ENCODE data around the gene KPNB1. TPM values are rescaled to one million over a fixed set of nuclear protein-coding genes. Genes with fewer than 3 reads are reported as not detected.

The KPNB1 gene
- total and polyA plus RNA-seq, 2 of the 4 experiments (the other 2 are of a cell fraction): 206 to 1,082 TPM

- Histone ChIP-seq H3K23ac (ENCODE audit: low read depth, low read length) (no peak overlapping the region), H2BK15ac (ENCODE audit: low read depth, low read length) (no peak overlapping the region), H4K5ac (ENCODE audit: low read depth, low read length) (no peak overlapping the region), H2BK120ac (ENCODE audit: low read depth, low read length) (no peak overlapping the region), H2AK9ac (replicated peaks; ENCODE audit: low read depth, low read length, poor library complexity) (no peak overlapping the region), H3K27me3 (ENCODE audit: control insufficient read depth, insufficient read depth, low read length) (no peaks in the 10 kb centered on the region), H3K4me2 (ENCODE audit: low read depth, low read length) (no peak overlapping the region), H4K8ac (ENCODE audit: low read depth in 2 of 2, low read length in 2 of 2) (no peak overlapping the region), H2BK20ac (ENCODE audit: low read depth, low read length) (no peak overlapping the region), H3K18ac (ENCODE audit: low read depth, low read length) (no peak overlapping the region), H3K79me1 (ENCODE audit: low read depth in 1 of 2, low read length in 2 of 2) (peaks cover 24 to 69% of the 10 kb centered on the region in 2 experiments), H4K20me1 (ENCODE audit: insufficient read depth, low read length) (peaks cover 59% of the 10 kb centered on the region), H4K91ac (ENCODE audit: insufficient read depth, low read depth, low read length) (no peak overlapping the region), H3K4me1 (ENCODE audit: control insufficient read depth, insufficient read depth, low read length) (peaks cover 5% of the 10 kb centered on the region; the same call in 1 of the 2 replicates), H3K27ac (ENCODE audit: insufficient read depth, low read length) (no peak overlapping the region), H3K9ac (ENCODE audit: low read depth, low read length) (no peak overlapping the region), H2BK5ac (ENCODE audit: low read depth, low read length, poor library complexity, severe bottlenecking) (no peak overlapping the region), H3K36me3 (ENCODE audit: control insufficient read depth, insufficient read depth, low read length) (peaks cover 40% of the 10 kb centered on the region), H3K9me3 (ENCODE audit: control insufficient read depth, insufficient read depth, low read length) (no peaks in the 10 kb centered on the region), H2AFZ (replicated peaks; ENCODE audit: low read length, poor library complexity) (no peak overlapping the region), H3K14ac (replicated peaks; ENCODE audit: low read depth, low read length) (no peak overlapping the region), H3K4me3 (ENCODE audit: insufficient read depth, low read depth, low read length) (no peak overlapping the region), H3K9me1 (ENCODE audit: insufficient read depth, low read length) (peaks cover 11% of the 10 kb centered on the region), H3K4ac (ENCODE audit: low read depth, low read length) (no peak overlapping the region), H3K56ac (ENCODE audit: extremely low read depth, insufficient read depth, low read length) (no peak overlapping the region), H2AK5ac (ENCODE audit: low read depth, low read length) (no peak overlapping the region)
- TF ChIP-seq RCOR1 (IDR thresholded peaks at IDR 0.05; ENCODE audit: insufficient replicate concordance, low read length): no peak
- no peak for TF ChIP-seq RAD21 (IDR thresholded peaks at IDR 0.05; ENCODE audit: low read length)
- no peak for TF ChIP-seq NFE2L2 (IDR thresholded peaks at IDR 0.05; ENCODE audit: low read depth, low read length)
- no peak for TF ChIP-seq MAZ (IDR thresholded peaks at IDR 0.05; ENCODE audit: borderline replicate concordance, low read depth, low read length)
- TF ChIP-seq RFX5 (IDR thresholded peaks at IDR 0.05; ENCODE audit: low read depth, low read length): no peak
- TF ChIP-seq CEBPB (IDR thresholded peaks at IDR 0.05; ENCODE audit: low read depth, low read length): no peak
- no peak for TF ChIP-seq POLR2A (IDR thresholded peaks at IDR 0.05; ENCODE audit: low read depth, low read length)
- no peak for TF ChIP-seq CHD1 (IDR thresholded peaks at IDR 0.05; ENCODE audit: low read depth, low read length)
- no peak for TF ChIP-seq CTCF (conservative IDR thresholded peaks at IDR 0.05; ENCODE audit: low read depth, low read length)
- TF ChIP-seq MAFK (IDR thresholded peaks at IDR 0.05; ENCODE audit: low read depth, low read length): no peak
- no peak for TF ChIP-seq FOS (IDR thresholded peaks at IDR 0.05; ENCODE audit: low read depth, low read length)
- no peak for TF ChIP-seq MXI1 (IDR thresholded peaks at IDR 0.05; ENCODE audit: borderline replicate concordance, low read depth, low read length)
- TF ChIP-seq ELK1 (IDR thresholded peaks at IDR 0.05; ENCODE audit: borderline replicate concordance, low read depth, low read length): no peak
- POLR2A ChIA-PET (ENCODE audit: unreplicated experiment): interaction anchor here (0.5 kb wide), 1 partner anchor 292 kb away, joined by 4 read pairs; no protein-coding TSS in a partner anchor
- in situ Hi-C loops (cut with MboI; ENCODE audit: low sequenced_read_pairs) (loop anchor here (10.0 kb wide), 1 partner anchor 508 kb away; no protein-coding TSS in a partner anchor), intact Hi-C loops (cut with micrococcal nuclease) (loop anchor here (5.0 kb wide), 1 partner anchor 145 kb away; no protein-coding TSS in a partner anchor), dilution Hi-C loops (cut with HindIII; ENCODE audit: low sequenced_read_pairs, unreplicated experiment) (no loop called here)
- DNase-seq: peak; percentile 13
- CTCF ChIA-PET: no interaction called here
- no TSS peak for BruUV-seq (replicated peaks)
- WGBS, 2 experiments (ENCODE audit: extremely low coverage in 2 of 2, insufficient read length in 1 of 2): no CpG with 5 or more reads among the region's 6 CpGs
- no peak for ATAC-seq (ENCODE audit: low read depth)
Measured at GRCh38 chr17:47652570-47652969, 2.9 kb downstream of the KPNB1 start.

Measured in IMR-90 (cell line).